ENCODE data around the gene ACOT12.

The ACOT12 gene

DNA sequence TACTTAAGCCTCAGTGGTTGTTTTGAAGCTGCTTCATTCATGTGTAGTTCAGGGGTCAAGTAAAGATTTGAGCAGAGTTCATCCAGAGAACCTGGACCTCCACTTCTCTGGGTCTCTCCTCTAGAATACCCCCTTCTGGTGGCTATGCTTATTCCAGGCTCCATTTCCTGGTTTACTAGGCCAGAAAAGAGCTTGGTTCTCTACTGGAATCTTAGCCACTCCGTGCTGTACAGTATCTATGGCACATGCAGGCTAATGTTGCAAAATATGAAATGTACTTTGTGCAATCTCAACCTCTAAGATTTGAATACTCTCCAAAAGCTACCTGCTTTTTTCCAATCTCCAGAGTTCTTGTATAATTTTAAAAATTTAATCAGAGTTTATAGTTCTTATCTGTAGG, 110.0 kb downstream of the ACOT12 start:
- DNase-seq: no peak

Data from cerebellar nuclear complex (tissue), 1 donor.